GM21576 (cell line): ENCODE results near the gene SEPTIN12.
"Not testable (repeated sequence)": the region's sequence is repeated elsewhere in the genome, so short reads cannot be mapped to it uniquely, and the experiment has no call there.

ENCODE experiments used
- ATAC-seq: cut with Tn5 transposase; IDR thresholded peaks from one replicate; pipeline ENCODE4 v1.9.1; 2021; ENCODE audit warnings: mild to moderate bottlenecking, moderate library complexity; ENCODE audit not compliant: unreplicated experiment

SEPTIN12 gene

DNA sequence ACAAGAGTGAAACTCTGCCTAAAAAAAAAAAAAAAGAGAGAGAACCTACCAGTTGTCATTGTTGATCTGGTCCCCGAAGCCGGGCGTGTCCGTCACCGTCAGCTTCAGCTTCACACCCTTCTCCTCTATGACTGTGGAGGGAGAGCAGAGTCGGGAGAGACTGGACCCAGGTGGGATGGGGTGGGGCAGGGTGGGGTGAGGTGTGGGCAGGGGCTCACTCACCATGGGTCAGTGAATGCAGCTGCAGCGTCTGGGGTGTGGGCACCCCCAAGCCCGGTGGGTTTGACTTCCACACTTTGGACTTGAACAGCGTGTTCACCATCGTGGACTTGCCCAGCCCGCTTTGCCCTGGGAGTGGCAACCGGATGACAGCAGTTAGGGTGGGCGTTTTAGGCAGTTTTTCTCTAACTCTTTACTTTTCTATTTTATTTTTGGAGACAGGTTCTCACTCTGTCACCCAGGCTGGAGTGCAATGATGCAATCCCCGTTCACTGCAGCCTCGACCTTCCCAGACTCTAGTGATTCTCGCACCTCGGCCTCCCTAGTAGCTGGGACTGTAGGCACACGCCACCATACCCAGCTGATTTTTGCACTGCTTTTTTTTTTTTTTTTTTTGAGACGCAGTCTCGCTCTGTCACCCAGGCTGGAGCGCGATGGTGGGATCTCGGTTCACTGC is 2.2 kb downstream of the SEPTIN12 start:
- ATAC-seq = no peak

DNA sequence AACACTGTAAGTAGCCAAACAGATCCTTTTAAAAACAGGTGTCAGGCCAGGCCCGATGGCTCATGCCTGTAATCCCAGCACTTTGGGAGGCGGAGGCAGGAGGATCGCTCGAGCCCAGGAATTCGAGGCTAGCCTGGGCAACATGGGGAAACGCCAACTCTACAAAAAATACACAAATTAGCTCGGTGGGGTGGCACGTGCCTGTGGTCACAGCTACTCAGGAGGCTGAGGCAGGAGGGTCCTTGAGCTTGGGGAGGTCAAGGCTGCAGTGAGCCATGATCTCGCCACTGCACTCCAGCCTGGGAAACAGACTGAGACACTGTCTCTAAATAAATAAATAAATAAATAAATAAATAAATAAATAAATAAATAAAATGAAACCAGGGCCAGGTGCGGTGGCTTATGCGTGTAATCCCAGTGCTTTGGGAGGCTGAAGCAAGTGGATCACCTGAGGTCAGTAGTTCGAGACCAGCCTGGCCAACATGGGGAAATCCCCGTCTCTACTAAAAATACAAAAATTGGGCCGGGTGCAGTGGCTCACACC is 3.6 kb downstream of the SEPTIN12 start:
- ATAC-seq = not testable (repeated sequence)

DNA sequence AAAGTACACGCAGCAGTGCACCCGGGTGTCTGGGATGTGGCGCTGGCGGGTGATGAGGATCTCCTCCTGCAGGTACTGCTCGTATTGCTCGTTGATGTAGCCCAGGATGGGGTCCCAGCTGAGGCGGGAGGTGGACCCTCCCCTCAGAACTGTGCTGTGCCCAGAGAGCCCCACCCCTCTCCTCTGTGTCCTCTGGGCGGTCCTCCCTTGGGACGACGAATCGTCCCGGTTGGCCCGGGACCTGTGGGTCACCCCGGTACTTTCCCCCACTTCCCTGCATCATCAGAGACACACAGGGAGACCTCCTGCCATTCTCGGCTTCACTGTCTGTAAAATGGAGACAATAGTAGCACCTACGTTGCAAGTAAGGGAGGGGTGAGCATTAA is 4.2 kb downstream of the SEPTIN12 start:
- ATAC-seq = no peak

DNA sequence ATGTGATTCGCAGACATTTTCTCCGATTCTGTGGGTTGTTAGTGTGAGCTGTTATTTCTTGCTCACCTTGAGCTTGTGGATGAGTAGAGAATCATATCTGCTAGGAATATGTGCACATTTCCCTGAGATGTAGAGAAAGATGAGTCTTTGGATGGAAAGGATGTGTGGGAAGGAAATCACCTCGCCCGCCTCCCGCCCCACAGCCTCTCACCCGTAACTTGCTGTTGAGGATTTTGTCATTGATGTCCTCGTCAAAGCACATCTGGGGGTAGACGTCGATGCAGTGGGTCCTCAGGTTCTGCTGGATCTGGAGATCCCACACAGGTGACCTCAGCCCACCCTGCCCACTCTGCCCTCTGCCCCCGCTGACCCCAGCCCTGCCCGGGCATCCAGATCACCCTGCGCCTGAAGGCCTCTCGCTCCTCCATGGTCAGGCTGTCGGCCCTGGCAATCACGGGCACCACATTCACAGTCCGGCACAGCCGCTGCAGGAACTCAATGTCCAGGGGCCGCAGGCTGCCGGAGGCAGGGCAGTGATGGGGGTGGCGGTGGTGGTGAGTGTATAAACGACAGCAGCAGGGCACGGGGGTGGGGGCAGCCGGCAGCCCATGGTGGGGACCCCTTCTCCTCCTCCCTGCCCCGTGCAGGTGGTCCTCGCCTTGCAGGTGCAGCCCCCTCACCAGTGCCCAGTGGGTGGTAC is 4.7 kb downstream of the SEPTIN12 start:
- no peak for ATAC-seq

DNA sequence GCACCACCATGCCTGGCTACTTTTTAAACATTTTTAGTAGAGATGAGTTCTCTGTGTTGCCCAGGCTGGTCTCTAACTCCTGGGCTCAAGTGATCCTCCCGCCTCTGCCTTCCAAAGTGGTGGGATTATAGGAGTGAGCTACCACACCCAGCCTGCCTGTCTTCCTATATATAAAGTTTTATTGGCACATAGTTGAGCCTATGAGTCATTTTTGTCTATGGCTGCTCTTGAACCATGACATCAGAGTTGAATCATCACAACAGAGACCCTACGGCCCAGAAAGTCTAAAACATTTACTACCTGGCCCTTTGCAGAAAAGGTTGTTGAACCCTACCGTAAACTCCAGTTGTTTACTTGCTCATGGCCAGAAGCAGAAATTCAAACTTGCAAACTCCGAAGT is 7.9 kb downstream of the SEPTIN12 start:
- ATAC-seq = no peak

DNA sequence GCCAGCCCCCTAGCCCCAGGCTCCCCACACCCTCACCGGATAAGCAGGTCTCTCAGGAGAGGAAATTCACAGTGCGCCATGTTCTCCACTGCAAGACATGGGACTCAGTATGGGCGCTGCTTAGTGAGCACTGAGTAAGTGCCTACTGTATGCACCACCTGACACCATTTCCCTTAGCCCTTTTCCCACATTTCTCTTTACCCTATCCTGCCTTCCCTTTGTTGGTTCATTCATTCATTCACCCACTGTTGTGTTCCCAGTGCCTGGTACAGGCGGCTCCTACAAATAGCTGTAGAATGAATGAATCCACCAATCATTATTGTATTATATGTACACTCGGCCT is 10.1 kb downstream of the SEPTIN12 start:
- ATAC-seq = no peak

DNA sequence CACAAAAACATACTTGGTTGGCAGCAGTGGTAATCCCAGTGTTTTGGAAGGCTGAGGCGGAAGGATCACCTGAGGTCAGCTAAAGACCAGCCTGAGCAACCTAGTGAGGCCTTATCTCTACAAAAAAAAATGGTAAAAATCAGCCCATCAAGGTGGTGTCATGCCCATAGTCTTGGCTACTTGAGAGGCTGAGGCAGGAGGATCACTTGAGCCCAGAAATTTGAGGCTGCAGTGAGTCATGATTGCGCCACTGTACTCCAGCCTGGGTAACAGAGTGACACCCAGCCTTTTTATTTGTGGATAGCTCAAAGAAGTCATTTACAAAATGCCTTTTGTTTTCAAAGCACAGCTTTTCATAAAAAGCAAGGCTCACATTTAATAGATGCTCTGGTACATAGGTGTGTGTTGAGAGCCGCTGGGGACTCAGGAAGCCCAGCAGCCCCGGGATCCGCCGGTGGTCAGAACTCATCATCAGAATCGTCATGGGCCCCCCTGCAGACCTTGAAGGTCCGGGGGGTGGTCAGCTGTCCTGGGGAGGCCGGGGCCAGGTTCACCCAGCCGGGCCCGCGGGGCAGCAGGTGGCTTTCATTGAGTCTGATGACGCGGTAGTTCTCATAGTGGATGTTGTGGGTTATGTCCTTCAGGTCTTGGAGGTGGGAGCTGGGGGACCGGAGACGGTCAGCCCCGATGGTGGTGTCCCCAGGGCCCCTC is 10.7 kb downstream of the SEPTIN12 start:
- no peak for ATAC-seq

DNA sequence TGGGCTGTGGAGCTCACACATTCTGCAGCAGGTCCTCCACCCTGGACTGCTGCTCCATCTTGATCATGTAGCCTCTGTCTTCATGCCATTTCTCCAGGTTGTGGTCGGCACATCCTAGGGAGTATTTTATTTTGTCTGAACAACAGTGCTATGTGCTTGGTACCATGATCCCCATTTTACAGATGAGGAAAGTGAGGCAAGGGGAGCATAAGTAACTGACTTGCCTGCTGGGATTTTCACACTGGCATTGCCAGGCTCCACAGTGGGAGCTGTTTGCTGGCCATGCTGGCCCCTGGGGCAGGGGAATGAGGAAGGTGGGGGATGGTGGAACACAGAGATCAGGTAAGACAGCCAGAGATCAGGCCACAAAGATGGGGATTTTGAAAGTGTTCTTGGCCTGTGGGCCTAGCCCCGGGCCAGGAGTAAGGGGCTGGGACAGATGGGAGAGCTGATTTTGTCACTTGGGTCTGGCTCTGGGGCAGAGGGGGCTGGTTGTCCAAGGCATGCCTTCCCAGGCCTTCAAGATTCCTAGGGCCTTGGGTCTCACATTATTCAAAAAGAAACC is 11.9 kb downstream of the SEPTIN12 start:
- ATAC-seq = no peak

DNA sequence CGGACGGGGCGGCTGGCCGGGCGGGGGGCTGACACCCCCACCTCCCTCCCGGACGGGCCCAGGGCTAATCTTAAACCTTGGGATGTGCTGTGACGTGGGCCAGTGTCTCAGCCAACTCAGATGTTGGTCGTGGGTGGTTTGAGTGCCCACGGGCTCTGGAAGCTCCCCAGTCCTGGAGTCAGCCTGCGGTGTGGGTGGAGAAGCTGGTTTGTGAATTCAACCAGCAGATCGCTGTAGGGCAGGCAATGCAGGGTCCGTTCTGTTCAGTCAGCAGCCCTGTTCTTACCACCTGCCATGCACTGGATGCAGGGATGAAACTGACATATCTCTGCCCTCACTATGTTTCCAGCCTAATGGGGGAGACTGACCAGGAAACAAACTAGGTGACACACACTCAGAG is 13.1 kb downstream of the SEPTIN12 start:
- ATAC-seq = no peak

DNA sequence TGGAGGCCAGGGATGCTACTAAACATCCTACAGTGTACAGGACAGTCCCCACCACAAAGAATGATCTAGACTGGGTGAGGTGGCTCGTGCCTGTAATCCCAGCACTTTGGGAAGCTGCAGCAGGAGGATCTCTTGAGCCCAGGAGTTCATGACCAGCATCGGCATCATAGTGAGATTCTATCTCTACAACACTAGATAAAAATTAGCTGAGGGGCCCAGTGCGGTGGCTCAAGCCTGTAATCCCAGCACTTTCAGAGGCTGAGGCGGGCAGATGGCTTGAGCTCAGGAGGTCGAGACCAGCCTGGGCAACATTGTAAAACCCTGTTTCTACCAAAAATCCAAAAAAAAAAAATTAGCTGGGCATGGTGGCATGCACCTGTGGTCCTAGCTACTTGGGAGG is 15.8 kb downstream of the SEPTIN12 start:
- ATAC-seq = no peak

DNA sequence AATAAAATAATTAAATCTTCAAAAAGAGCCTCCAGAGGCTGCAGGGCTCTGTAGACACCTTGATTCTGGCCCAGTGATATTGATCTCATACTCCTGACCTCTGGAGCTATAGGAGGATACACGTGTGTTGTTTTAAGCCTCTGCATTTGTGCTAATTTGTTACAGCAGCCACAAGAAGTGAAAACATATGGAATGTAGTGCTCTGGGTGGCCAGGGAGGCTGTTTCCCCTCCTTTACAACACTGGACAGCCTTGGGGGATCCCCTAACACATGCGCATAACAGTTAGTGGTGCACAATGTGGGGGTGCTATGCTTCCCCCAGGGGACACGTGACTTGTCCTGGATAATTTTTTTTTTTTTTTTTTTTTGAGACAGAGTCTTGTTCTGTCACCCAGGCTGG is 16.5 kb downstream of the SEPTIN12 start:
- no peak for ATAC-seq

DNA sequence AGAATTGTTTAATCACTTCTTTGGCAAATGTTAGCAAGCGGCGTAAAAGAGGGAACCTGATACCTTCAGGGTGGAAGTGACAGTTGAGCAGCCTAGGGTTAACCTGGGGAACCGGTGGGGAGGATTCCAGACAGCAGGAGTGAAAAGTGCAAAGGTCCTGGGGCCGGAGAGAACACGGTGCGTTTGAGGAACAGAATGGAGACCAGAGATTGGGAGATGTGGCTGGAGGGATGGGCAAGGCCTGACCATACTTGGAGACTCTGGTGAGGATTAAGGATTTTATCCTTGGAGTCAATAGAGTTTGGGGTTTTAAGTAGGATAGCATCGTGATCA is 18.9 kb downstream of the SEPTIN12 start:
- ATAC-seq = no peak

DNA sequence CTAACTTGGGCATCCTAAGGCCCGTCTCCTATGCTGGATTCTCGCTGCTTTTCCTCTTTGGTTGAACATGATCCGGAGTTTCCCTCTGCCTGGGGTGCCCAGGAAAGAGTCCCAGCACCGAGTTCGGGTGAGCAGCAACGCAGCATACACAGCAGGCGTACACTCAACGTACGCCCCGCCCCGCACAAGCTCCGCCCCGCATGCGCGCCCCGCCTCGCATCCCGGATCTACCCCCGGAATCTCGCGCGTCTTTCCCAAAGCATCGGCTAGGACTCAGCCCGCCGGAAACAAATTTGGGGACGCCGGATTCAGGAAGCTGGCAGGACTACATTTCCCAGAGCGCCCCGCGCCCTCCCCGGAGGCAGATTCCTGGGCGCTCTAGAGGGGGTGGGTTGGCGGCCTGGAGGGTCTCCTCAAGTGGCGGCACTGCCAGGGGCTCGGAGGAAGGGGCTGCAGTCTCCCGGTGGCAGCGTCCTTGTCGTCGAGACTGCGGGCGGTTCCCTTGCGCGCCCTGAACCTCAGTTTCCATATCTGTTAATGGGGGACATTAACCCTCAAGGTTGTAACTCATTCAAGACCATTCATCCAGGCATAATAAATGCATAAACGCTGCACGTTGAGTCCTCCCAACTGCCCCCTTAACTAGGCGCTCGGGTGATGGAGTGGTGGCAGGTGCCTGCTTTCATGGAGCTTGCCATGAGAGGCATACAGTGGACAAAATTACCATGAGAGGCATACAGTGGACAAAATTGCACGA is 19.4 kb downstream of the SEPTIN12 start:
- peak; percentile 47 for ATAC-seq

DNA sequence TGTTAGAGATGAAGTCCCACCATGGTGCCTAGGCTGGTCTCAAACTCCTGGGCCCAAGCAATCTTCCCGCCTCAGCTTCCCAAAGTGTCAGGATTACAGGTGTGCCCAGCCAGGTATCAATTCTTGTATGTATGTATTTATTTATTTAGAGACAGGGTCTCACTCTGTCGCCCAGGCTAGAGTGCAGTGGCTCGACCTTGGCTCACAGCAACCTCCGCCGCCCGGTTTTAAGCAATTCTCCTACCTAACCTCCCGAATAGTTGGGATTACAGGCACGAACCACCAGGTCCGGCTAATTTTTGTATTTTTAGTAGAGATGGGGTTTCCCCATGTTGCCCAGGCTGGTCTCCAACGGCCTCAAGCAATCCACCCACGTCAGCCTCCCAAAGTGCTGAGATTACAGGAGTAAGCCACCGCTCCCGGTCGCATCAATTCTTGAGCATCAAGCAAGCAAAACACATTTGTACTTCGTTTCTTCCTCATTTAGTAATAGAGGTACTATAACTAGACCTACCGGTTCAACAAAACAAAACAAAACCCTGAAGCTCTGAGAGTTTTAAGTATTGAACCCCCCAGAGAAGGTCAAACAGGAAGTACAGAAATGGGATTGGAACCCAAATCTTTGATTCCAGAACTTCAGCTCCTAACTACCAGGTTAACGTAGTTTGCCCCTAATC is 20.1 kb downstream of the SEPTIN12 start:
- no peak for ATAC-seq

DNA sequence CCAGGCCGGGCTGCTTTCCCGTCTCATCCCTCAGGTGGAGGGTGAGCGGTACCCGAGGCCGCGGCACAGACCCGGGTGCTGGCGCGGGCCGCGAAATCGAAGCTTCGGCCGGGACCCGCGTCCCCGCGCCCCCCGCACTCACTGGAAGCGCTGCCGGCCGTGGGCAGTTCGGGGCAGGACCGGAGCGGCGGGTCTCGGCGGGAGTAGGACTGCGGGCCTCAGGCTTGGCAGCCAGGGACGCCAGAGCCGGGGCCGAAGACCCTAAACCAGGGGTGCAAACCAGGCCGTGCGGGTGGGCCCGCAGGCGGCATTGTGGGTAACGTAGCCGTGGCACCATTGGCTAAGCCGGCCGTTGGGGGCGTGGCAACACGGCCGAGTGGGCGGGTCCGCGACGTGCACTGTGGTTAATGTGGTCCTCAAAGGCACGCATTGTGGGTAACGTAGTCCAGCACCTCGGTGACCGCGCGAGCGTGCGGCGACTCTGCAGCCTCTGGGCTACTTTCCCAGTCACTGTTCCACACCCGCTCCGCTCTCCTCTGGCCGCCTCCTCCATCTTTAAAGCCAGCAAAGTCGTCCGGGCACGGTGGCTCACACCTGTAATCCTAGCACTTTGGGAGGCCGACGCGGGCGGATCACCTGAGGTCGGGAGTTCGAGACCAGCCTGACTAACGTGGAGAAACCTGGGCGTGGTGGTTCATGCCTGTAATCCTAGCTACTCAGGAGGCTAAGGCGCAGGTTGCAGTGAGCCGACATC is 21.1 kb downstream of the SEPTIN12 start, which contains the start of gene ZNF500:
Gene ZNF500, minus strand, starts transcription at position 288 of the 754 bp plus-strand sequence. CDS start 1,184 bp downstream, outside the sequence.
- peak; percentile 87 for ATAC-seq

DNA sequence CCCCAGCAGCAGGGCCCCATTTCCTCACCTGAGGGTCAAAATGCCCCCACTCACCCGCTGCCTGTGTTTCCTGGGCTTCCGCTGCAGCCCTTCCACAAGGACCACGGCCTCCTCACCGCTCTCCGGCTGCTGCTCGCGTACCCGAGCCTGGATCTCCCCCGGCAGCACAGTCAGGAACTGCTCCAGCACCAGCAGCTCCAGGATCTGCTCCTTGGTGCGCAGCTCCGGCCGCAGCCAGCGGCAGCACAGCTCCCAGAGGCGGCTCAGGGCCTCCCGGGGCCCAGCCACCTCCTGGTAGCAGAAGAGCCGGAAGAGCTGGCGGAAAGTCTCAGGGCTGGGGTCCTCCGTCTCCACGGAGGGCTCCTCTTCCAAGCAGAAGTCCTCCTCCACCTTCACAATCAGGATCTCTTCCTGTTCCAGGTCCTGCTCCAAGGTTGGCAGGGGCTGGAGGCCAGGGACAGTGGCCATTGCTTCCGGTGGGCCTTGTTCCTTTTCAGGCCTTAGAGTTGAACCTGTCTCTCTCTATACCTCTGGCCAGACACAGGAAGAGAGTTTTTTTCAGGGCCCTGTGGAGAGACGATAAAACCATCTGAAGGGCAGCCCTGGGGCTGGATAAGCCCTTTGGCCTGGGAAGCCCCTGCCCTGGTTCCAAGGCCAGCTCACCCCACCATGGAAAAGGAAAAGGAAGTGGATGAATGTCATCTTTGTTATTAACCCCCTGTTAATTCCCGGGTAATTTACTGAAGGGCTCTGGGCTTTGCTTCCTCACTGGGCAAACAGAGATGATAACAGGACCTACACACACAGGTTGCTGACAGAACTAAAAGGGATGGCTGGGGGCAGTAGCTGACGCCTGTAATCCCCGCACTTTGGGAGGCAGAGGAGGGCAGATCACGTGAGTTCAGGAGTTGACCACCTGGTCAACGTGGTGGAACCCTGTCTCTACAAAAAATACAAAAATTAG is 22.4 kb downstream of the SEPTIN12 start:
- no peak for ATAC-seq

DNA sequence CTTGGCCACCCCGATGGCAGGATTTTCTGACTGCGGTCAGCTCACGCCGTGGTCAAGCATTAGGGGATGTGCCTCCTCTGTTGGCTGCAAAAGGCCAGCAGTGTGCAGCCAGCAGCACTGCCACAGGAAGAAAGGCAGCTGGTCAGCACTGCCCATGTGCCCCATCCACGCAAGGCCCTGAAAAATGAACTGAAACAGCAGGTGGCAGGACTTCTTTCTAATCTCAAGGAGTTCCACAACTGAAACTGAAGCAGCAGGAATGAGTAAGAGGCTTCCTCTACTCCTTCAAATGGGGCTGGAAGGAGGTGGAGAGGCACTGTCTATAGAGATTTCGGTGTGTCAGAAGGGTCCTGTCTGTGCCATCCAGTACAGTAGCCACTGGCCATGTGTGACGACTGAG is 24.4 kb downstream of the SEPTIN12 start:
- no peak for ATAC-seq

DNA sequence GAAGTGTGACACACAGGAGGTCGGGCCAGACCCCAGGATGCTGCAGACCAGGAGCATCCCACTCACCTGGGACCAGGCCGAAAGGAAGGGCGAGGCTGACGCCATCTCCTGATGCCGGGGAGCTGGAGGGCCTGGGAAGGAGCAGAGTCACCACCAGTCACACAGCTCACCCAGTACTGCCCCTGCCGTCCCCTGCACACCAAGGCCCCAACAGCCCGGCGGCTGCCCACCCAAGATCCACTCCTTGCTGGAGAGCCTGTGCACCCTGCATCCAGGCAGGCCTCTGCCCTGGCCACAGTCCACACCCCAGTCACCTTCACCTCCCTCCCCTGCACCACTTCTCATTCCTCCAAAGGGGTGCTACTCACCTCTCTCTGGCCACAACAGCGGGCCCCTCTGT is 25.9 kb downstream of the SEPTIN12 start:
- no peak for ATAC-seq
